ENCODE data around the gene GPR31. TPM values are rescaled to one million over a fixed set of nuclear protein-coding genes. Genes with fewer than 3 reads are reported as not detected.

The GPR31 gene, protein sequence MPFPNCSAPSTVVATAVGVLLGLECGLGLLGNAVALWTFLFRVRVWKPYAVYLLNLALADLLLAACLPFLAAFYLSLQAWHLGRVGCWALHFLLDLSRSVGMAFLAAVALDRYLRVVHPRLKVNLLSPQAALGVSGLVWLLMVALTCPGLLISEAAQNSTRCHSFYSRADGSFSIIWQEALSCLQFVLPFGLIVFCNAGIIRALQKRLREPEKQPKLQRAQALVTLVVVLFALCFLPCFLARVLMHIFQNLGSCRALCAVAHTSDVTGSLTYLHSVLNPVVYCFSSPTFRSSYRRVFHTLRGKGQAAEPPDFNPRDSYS
- not detected in 5 replicates for total RNA-seq (2022; extraction: Qiagen RNA extraction)

DNA sequence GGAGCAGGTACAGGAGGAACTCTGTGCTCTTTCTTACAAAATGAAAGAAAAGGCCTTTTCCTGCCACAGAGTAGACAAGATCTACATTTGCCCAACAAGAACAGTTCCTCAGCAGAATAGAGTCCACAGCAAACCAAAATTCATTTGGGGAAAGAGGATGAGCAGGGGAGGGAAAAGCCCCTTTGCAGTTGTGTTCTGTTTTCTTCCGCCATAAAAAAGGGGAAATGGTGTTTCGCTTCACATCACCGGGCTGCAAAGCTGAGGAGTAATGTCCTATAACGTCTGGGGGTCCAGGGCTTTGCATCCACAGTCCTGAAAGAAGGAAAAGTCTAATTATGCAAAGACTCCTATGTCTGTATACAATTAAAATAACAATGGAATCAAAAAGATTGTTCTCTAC is at the start of gene GPR31:
TSS of gene GPR31 (minus strand) at position 118 of the 400 bp plus-strand sequence. CDS start 149 bp downstream, outside the sequence.

DNA sequence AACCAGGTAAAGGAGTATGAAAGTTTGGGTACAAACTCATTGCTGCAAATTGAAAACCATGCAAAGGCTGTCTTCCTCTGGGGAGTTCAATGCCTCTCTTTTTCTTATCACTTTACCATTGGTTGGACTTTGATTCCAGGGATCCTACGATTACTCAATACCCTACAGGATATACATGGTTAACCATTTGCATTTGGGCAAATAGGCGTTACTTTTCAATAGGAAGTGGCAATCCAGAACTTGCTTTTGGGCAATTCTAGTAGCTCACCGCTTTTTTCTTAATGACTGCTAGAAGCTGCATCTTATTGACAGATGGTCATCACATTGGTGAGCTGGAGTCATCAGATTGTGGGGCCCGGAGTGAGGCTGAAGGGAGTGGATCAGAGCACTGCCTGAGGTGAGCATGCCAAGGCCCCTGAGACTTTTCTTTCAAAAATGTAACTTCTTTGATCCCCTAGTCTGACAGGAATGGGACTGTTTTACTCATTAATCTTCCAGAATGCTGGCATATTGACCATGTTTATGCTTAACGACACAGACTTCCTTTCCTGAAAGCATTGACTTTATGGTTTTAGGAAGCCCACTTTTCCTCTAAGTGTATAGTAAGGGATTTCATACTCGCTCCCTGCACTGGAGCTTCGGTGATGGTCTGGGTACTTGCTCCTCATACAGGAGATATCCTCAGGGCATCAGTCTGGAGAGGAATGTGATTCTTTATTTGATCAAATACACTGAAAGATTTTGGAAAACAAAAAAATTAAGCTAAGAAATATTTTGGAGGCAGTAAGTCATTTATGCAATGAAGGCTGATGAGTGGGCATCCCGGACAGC is 34.7 kb downstream of the GPR31 start, which contains the start of gene CCR6:
TSS of gene CCR6 (plus strand) at position 270 of the 831 bp plus-strand sequence. CDS start 13,039 bp downstream, outside the sequence.

Other genes starting within 250 kb of the GPR31 start
- gene RNASET2, start 201.4 kb downstream of the GPR31 start, total RNA-seq (2022; extraction: Qiagen RNA extraction): 13.4 to 16.8 TPM (median 15.5 TPM) in 5 replicates
- 7.2 to 11.7 TPM (median 9.8 TPM) in 5 replicates for gene CEP43, start 158.6 kb downstream of the GPR31 start, total RNA-seq (2022; extraction: Qiagen RNA extraction)
- gene CCR6, start 34.9 kb downstream of the GPR31 start, total RNA-seq (2022; extraction: Qiagen RNA extraction): 0.07 TPM in 1 of 5 replicates, not detected in the others
- gene UNC93A, start 133.3 kb upstream of the GPR31 start, total RNA-seq (2022; extraction: Qiagen RNA extraction): not detected in 5 replicates
- gene TTLL2, start 167.1 kb upstream of the GPR31 start, total RNA-seq (2022; extraction: Qiagen RNA extraction): not detected in 5 replicates